CD4-positive, alpha-beta T cell (primary cell): ENCODE measurements around the gene MOGAT1. TPM values are rescaled to one million over a fixed set of nuclear protein-coding genes. Genes with fewer than 3 reads are reported as not detected.

ENCODE experiments used
- ATAC-seq: fragments of 200-7000 bp; cut with Tn5 transposase; one replicate; pipeline ENCODE4 v1.10.0; 2022; ENCODE audit warnings: mild to moderate bottlenecking; ENCODE audit not compliant: poor library complexity
- CTCF ChIA-PET: fragments of 350-600 bp; sonication (Branson Sonifier 250); formaldehyde crosslinking; loops from one replicate; lab custom pipeline; 2021; ENCODE audit warnings: antibody characterized with exemption, inconsistent platforms; lab: Charles Lee
- POLR2A ChIA-PET: fragments of 350-600 bp; sonication (Branson Sonifier 250); formaldehyde crosslinking; loops from one replicate; lab custom pipeline; 2021; ENCODE audit warnings: antibody characterized with exemption, inconsistent platforms; lab: Charles Lee
- DNase-seq, 14 experiments: peaks; one replicate each; pipeline ENCODE4 v3.0.0-alpha.2; 2013 to 2020; ENCODE audit warnings: mixed read lengths in 2 of 14
- H3K27ac ChIP-seq, 2 donors: one replicate each; pipeline versions ENCODE4 v1.5.1 to v1.7.0; 2013; ENCODE audit warnings: low read length in 2 of 2, low read depth in 1 of 2, mild to moderate bottlenecking in 1 of 2
- H3K27me3 ChIP-seq, 2 experiments: 1 replicate in 1 of 2; 2 replicates in 1 of 2; pipeline versions ENCODE4 v1.6.1 to v1.7.0; 2013; ENCODE audit warnings: low read length in 2 of 2, control low read depth in 1 of 2, mild to moderate bottlenecking in 1 of 2, moderate library complexity in 1 of 2; ENCODE audit not compliant: insufficient read depth in 2 of 2, control insufficient read depth in 1 of 2
- H3K36me3 ChIP-seq: one replicate; pipeline ENCODE4 v1.6.1; 2013; ENCODE audit warnings: low read length, control low read depth; ENCODE audit not compliant: insufficient read depth
- H3K4me1 ChIP-seq: one replicate; pipeline ENCODE4 v1.6.1; 2013; ENCODE audit warnings: low read length, control low read depth; ENCODE audit not compliant: insufficient read depth
- H3K4me3 ChIP-seq: one replicate; pipeline ENCODE4 v1.5.1; 2013; ENCODE audit warnings: mild to moderate bottlenecking, low read length, moderate library complexity
- H3K9me3 ChIP-seq, 2 experiments: 1 replicate in 1 of 2; 2 replicates in 1 of 2; pipeline versions ENCODE4 v1.6.1 to v1.7.0; 2013; ENCODE audit warnings: low read length in 2 of 2, mild to moderate bottlenecking in 2 of 2, control low read depth in 1 of 2, moderate library complexity in 1 of 2; ENCODE audit not compliant: control insufficient read depth in 1 of 2, insufficient read depth in 1 of 2
- H3K27ac Mint-ChIP-seq: one replicate; pipeline ENCODE4 v1.8.0; 2020; ENCODE audit warnings: mixed read lengths
- H3K27me3 Mint-ChIP-seq: one replicate; pipeline ENCODE4 v1.8.0; 2021; ENCODE audit warnings: mixed read lengths
- H3K36me3 Mint-ChIP-seq: one replicate; pipeline ENCODE4 v1.8.0; 2021; ENCODE audit warnings: low read depth, mixed read lengths
- H3K4me1 Mint-ChIP-seq: one replicate; pipeline ENCODE4 v1.8.0; 2021; ENCODE audit warnings: low read depth, mixed read lengths
- H3K4me3 Mint-ChIP-seq: one replicate; pipeline ENCODE4 v1.8.0; 2020; ENCODE audit warnings: mild to moderate bottlenecking, mixed read lengths
- H3K9me3 Mint-ChIP-seq: one replicate; pipeline ENCODE4 v1.8.0; 2020; ENCODE audit warnings: mixed read lengths
- intact Hi-C, 2 experiments: fragments of 100-400 bp; cut with DNase I in 1 of 2; cut with micrococcal nuclease in 1 of 2; formaldehyde crosslinking; loops; one replicate each; pipeline versions ENCODE4 v1.15.1 to v1.9.0; 2023 to 2025; cut with DNase I, micrococcal nuclease
- total RNA-seq, 174 experiments: library from RNA in 2 of 174; stranded (reverse) in 2 of 174; gene quantifications; one replicate each; pipeline ENCODE4 v1.2.3 and lab custom pipeline; 2021 to 2026
- TF ChIP-seq, protein P1 (sequence below): fragments of 200-600 bp; IDR thresholded peaks from one replicate; pipeline ENCODE4 v1.8.0; 2022; ENCODE audit warnings: antibody characterized with exemption, mild to moderate bottlenecking

The MOGAT1 gene
- total RNA-seq, 2 experiments from 2014 or later, result not detected

DNA sequence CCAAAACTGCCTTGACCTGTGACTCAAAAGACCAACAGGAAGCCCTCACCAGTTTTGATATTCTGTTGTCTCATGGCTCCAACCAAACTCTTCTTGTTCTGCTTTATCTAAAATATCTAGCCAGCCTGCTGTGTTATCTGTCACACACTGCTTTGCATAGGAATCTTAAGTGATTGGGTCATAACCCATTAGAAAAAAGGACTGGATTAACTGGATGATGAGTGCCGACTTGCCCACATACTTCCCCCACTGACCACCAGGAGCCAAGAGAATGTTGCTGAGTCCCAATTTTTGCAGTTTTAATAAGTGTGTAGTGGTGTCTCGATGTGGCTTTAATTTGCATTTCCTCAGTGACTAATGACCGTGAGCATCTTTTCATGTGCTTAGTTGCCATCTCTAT, 6.5 kb downstream of the MOGAT1 start:
- H3K36me3 Mint-ChIP-seq, result no peaks in the 10 kb centered on the region
- no peaks in the 10 kb centered on the region for H3K36me3 ChIP-seq
- ChIA-PET CTCF (no interaction called here), POLR2A (no interaction called here)
- H3K9me3 ChIP-seq, result no peaks in the 10 kb centered on the region
- intact Hi-C loops, result no loop called here
- ATAC-seq (no peak), DNase-seq (no peak)
- peaks cover 67% of the 10 kb centered on the region for H3K27me3 Mint-ChIP-seq
- H3K27me3 ChIP-seq, result peaks cover 5 to 15% of the 10 kb centered on the region in 2 experiments
- no peak overlapping the region for H3K27ac Mint-ChIP-seq
- no peaks in the 10 kb centered on the region for H3K9me3 Mint-ChIP-seq
- H3K4me1 ChIP-seq, result no peaks in the 10 kb centered on the region
- H3K4me3 Mint-ChIP-seq, result no peak overlapping the region
- no peaks in the 10 kb centered on the region for H3K4me1 Mint-ChIP-seq
- H3K4me3 ChIP-seq, result no peak overlapping the region
- TF ChIP-seq, protein P1, sequence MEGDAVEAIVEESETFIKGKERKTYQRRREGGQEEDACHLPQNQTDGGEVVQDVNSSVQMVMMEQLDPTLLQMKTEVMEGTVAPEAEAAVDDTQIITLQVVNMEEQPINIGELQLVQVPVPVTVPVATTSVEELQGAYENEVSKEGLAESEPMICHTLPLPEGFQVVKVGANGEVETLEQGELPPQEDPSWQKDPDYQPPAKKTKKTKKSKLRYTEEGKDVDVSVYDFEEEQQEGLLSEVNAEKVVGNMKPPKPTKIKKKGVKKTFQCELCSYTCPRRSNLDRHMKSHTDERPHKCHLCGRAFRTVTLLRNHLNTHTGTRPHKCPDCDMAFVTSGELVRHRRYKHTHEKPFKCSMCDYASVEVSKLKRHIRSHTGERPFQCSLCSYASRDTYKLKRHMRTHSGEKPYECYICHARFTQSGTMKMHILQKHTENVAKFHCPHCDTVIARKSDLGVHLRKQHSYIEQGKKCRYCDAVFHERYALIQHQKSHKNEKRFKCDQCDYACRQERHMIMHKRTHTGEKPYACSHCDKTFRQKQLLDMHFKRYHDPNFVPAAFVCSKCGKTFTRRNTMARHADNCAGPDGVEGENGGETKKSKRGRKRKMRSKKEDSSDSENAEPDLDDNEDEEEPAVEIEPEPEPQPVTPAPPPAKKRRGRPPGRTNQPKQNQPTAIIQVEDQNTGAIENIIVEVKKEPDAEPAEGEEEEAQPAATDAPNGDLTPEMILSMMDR, result no peak
- no peak overlapping the region for H3K27ac ChIP-seq

DNA sequence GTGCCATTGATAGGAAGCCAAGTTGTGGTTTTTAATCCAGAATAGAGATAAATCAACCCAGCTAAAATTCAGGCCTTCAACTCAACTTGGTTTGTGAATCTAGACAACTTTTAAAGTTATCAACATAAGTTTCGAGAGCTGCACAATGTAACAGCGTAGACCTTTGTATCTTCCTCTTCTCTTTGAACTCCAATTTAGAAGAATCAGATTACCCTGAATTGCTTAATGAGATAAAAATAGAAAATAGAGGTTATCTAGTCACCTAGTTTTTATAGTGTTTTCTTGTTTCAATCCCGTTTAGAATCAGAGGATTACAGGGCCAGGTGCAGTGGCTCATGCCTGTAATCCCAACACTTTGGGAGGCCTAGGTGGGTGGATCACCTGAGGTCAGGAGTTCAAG, 12.3 kb downstream of the MOGAT1 start:
- peaks cover 49% of the 10 kb centered on the region for H3K27me3 Mint-ChIP-seq
- no peaks in the 10 kb centered on the region for H3K9me3 ChIP-seq
- TF ChIP-seq, protein P1, result no peak
- ChIA-PET CTCF (no interaction called here), POLR2A (no interaction called here)
- H3K36me3 ChIP-seq, result no peaks in the 10 kb centered on the region
- no peak overlapping the region for H3K27ac Mint-ChIP-seq
- DNase-seq (no peak), ATAC-seq (no peak)
- peaks cover 0 to 4% of the 10 kb centered on the region in 2 experiments for H3K27me3 ChIP-seq
- H3K9me3 Mint-ChIP-seq, result no peaks in the 10 kb centered on the region
- H3K4me3 Mint-ChIP-seq, result no peak overlapping the region
- no peak overlapping the region for H3K27ac ChIP-seq
- no peaks in the 10 kb centered on the region for H3K36me3 Mint-ChIP-seq
- H3K4me3 ChIP-seq, result no peak overlapping the region
- intact Hi-C loops, result no loop called here
- H3K4me1 ChIP-seq, result peaks cover 8% of the 10 kb centered on the region
- peaks cover 6% of the 10 kb centered on the region for H3K4me1 Mint-ChIP-seq

DNA sequence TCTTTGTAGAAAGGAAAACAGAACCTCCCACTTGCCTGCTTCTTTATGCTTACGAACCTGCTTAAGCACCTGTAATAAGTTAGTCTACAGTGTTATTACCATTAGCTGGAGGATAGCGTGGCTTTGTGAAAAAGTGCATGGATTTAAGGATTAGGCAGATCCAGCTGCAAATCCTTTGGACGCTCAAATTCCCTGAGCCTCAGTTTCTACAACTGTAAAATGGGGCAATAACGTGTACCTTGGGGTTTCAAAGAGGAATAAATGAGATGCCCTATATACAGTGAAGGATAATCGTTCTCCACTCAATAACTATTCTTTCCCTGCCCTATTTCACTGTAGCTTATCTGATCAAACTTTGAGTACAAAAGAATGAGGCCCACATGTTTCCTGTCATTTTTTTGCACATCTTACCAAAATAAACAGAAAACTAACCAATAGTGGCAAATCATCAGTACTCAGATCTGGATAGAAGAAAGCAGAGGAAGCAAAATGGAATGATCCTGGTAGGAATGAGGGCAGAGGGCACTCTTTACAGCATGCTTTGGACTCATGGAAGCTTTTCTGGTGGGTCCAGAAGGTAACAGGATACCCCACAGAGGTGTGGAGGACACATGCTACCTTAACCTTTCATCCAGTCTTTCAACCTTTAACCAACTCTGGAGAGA, 14.8 kb downstream of the MOGAT1 start:
- no peaks in the 10 kb centered on the region for H3K9me3 ChIP-seq
- TF ChIP-seq, protein P1, result no peak
- no peaks in the 10 kb centered on the region for H3K9me3 Mint-ChIP-seq
- H3K27me3 Mint-ChIP-seq, result peaks cover 31% of the 10 kb centered on the region
- ATAC-seq, result no peak
- peaks cover 16% of the 10 kb centered on the region for H3K4me1 Mint-ChIP-seq
- H3K4me1 ChIP-seq, result peaks cover 8% of the 10 kb centered on the region
- ChIA-PET CTCF (no interaction called here), POLR2A (no interaction called here)
- H3K27ac ChIP-seq, result no peak overlapping the region
- H3K36me3 Mint-ChIP-seq, result no peaks in the 10 kb centered on the region
- H3K27ac Mint-ChIP-seq, result no peak overlapping the region
- H3K4me3 ChIP-seq, result no peak overlapping the region
- DNase-seq, result no peak
- peaks cover 0 to 4% of the 10 kb centered on the region in 2 experiments for H3K27me3 ChIP-seq
- no peak overlapping the region for H3K4me3 Mint-ChIP-seq
- no peaks in the 10 kb centered on the region for H3K36me3 ChIP-seq
- intact Hi-C loops, result no loop called here
